GM21528 (cell line): ENCODE measurements around the gene LCN10.

Experiments used
- ATAC-seq: cut with Tn5 transposase; IDR thresholded peaks from one replicate; pipeline ENCODE4 v1.9.1; 2021; ENCODE audit warnings: mild to moderate bottlenecking, moderate library complexity; ENCODE audit not compliant: unreplicated experiment, low FRiP score

Gene LCN10

GRCh38 chr9:136692185-136693134 is 50.3 kb downstream of the LCN10 start:
- ATAC-seq = no peak

GRCh38 chr9:136691316-136692184 is 51.2 kb downstream of the LCN10 start:
- ATAC-seq = no peak

GRCh38 chr9:136690806-136691261 is 51.9 kb downstream of the LCN10 start:
- no peak for ATAC-seq

GRCh38 chr9:136690104-136690805 is 52.5 kb downstream of the LCN10 start:
- no peak for ATAC-seq

GRCh38 chr9:136689108-136689460 is 53.7 kb downstream of the LCN10 start:
- no peak for ATAC-seq

- no peak for ATAC-seq
Observed at GRCh38 chr9:136688274-136689107, 54.2 kb downstream of the LCN10 start.
